H1 (cell line): Measurements from ENCODE around the gene AVPI1. TPM values are rescaled to one million over a fixed set of nuclear protein-coding genes. Genes with fewer than 3 reads are reported as not detected.

Experiments
- CTCF ChIA-PET: fragments of 300-600 bp; sonication (Branson Sonifier 250); formaldehyde crosslinking; loops from one replicate; lab custom pipeline; 2021; ENCODE audit not compliant: partially characterized antibody; lab: Charles Lee
- POLR2A ChIA-PET: fragments of 300-600 bp; sonication (Branson Sonifier 250); formaldehyde crosslinking; loops from one replicate; lab custom pipeline; 2021; ENCODE audit warnings: inconsistent platforms; ENCODE audit not compliant: partially characterized antibody; lab: Charles Lee
- DNase-seq, 2 experiments: peaks; one replicate each; pipeline versions ENCODE4 v3.0.0 to v3.0.0-alpha.2; 2010 to 2022; ENCODE audit warnings: low spot score in 2 of 2, low read depth in 1 of 2, mixed read lengths in 1 of 2
- FAIRE-seq: peaks from 2 replicates; lab custom pipeline; 2011; peaks lifted over from hg19 to GRCh38; lab: Jason Lieb, UNC
- H2AFZ ChIP-seq: 2 replicates; pipeline ENCODE4 v1.8.1; 2012; ENCODE audit warnings: low read length, inconsistent platforms
- H2AK5ac ChIP-seq: 2 replicates; pipeline ENCODE4 v1.6.1; 2013; ENCODE audit warnings: low read depth, low read length
- H2BK120ac ChIP-seq: replicated peaks from 2 replicates; pipeline ENCODE3; 2013; ENCODE audit warnings: low read depth, low read length, inconsistent platforms
- H2BK12ac ChIP-seq: 2 replicates; pipeline ENCODE4 v1.6.1; 2013; ENCODE audit warnings: low read depth, low read length
- H2BK15ac ChIP-seq: 2 replicates; pipeline ENCODE4 v1.6.1; 2013; ENCODE audit warnings: low read length
- H2BK20ac ChIP-seq: 2 replicates; pipeline ENCODE4 v1.6.1; 2013; ENCODE audit warnings: low read length
- H2BK5ac ChIP-seq: 2 replicates; pipeline ENCODE4 v1.6.1; 2013; ENCODE audit warnings: low read depth, low read length
- H3K14ac ChIP-seq: 2 replicates; pipeline ENCODE4 v1.6.1; 2013; ENCODE audit warnings: inconsistent platforms; ENCODE audit not compliant: insufficient read length
- H3K18ac ChIP-seq: 2 replicates; pipeline ENCODE4 v1.6.1; 2013; ENCODE audit warnings: low read length; ENCODE audit errors: extremely low read depth
- H3K23ac ChIP-seq: 2 replicates; pipeline ENCODE4 v1.6.1; 2013; ENCODE audit warnings: inconsistent platforms; ENCODE audit not compliant: insufficient read length
- H3K23me2 ChIP-seq: 2 replicates; pipeline ENCODE4 v1.6.1; 2013; ENCODE audit warnings: low read depth, low read length
- H3K27ac ChIP-seq: 2 replicates; pipeline ENCODE4 v1.6.1; 2011; ENCODE audit warnings: low read depth, low read length, inconsistent platforms
- H3K27me3 ChIP-seq, 4 experiments: replicated peaks in 1 of 4; 1 replicate in 1 of 4; 2 replicates in 3 of 4; pipeline versions ENCODE4 v1.6.1 to v1.8.1; 2011 to 2013; ENCODE audit warnings: low read length in 3 of 4, mild to moderate bottlenecking in 3 of 4, inconsistent platforms in 2 of 4, mixed read lengths in 2 of 4, moderate library complexity in 1 of 4; ENCODE audit not compliant: control insufficient read depth in 3 of 4, insufficient read depth in 3 of 4; ENCODE audit errors: extremely low read depth in 1 of 4
- H3K36me3 ChIP-seq, 4 experiments: 2 replicates each; pipeline versions ENCODE4 v1.6.1 to v1.8.1; 2011 to 2013; ENCODE audit warnings: mild to moderate bottlenecking in 4 of 4, low read length in 3 of 4, moderate library complexity in 2 of 4, control low read depth in 1 of 4, inconsistent platforms in 1 of 4; ENCODE audit not compliant: insufficient read depth in 4 of 4, control insufficient read depth in 2 of 4
- H3K4ac ChIP-seq: replicated peaks from 2 replicates; pipeline ENCODE3; 2013; ENCODE audit warnings: low read length, low read depth, mixed read lengths, inconsistent platforms; ENCODE audit not compliant: insufficient read length
- H3K4me1 ChIP-seq, 4 experiments: replicated peaks in 1 of 4; 1 replicate in 1 of 4; 2 replicates in 3 of 4; pipeline versions ENCODE4 v1.6.1 to v1.8.1; 2011 to 2013; ENCODE audit warnings: low read length in 3 of 4, inconsistent platforms in 2 of 4, mixed read lengths in 1 of 4; ENCODE audit not compliant: insufficient read depth in 4 of 4, control insufficient read depth in 3 of 4
- H3K4me2 ChIP-seq, 2 experiments: 2 replicates each; pipeline versions ENCODE4 v1.6.1 to v1.8.1; 2011 to 2013; ENCODE audit warnings: low read depth in 2 of 2, low read length in 2 of 2, control low read depth in 1 of 2, inconsistent platforms in 1 of 2, mild to moderate bottlenecking in 1 of 2; ENCODE audit not compliant: insufficient read depth in 1 of 2
- H3K4me3 ChIP-seq, 4 experiments: fragments of 200-600, 300-600 bp in 1 of 4; sonication (generic), shearing (Covaris generic), sonication (Bioruptor Twin) in 1 of 4; 2 replicates each; pipeline versions ENCODE4 v1.5.1 to v1.8.1; 2011 to 2016; ENCODE audit warnings: low read length in 4 of 4, low read depth in 3 of 4, control low read depth in 2 of 4, inconsistent platforms in 2 of 4, mild to moderate bottlenecking in 2 of 4, mixed read lengths in 1 of 4, moderate library complexity in 1 of 4; ENCODE audit not compliant: insufficient read depth in 2 of 4; ENCODE audit errors: extremely low read depth in 1 of 4
- H3K56ac ChIP-seq: replicated peaks from 2 replicates; pipeline ENCODE3; 2013; ENCODE audit warnings: low read depth, mild to moderate bottlenecking, mixed read lengths, low read length, inconsistent platforms; ENCODE audit not compliant: insufficient read length
- H3K79me1 ChIP-seq: 2 replicates; pipeline ENCODE4 v1.6.1; 2013; ENCODE audit warnings: low read depth, low read length, control low read depth
- H3K79me2 ChIP-seq, 2 experiments: 2 replicates each; pipeline versions ENCODE4 v1.6.1 to v1.8.1; 2012 to 2013; ENCODE audit warnings: low read length in 2 of 2, mild to moderate bottlenecking in 2 of 2, inconsistent platforms in 1 of 2; ENCODE audit not compliant: insufficient read depth in 2 of 2, control insufficient read depth in 1 of 2
- H3K9ac ChIP-seq, 4 experiments: replicated peaks in 1 of 4; 1 replicate in 1 of 4; 2 replicates in 3 of 4; pipeline versions ENCODE4 v1.6.1 to v1.8.1; 2011 to 2013; ENCODE audit warnings: low read depth in 3 of 4, low read length in 3 of 4, control low read depth in 2 of 4, mild to moderate bottlenecking in 2 of 4, moderate library complexity in 2 of 4, inconsistent platforms in 1 of 4; ENCODE audit errors: extremely low read depth in 1 of 4
- H3K9me3 ChIP-seq, 2 experiments: 2 replicates each; pipeline versions ENCODE4 v1.6.1 to v1.8.1; 2012 to 2013; ENCODE audit warnings: mild to moderate bottlenecking in 2 of 2, moderate library complexity in 2 of 2, control low read depth in 1 of 2, inconsistent platforms in 1 of 2, low read depth in 1 of 2, low read length in 1 of 2, mixed read lengths in 1 of 2; ENCODE audit not compliant: insufficient read depth in 2 of 2
- H4K20me1 ChIP-seq, 2 experiments: replicated peaks in 1 of 2; 2 replicates each; pipeline versions ENCODE3 to v1.8.1; 2011 to 2013; ENCODE audit warnings: inconsistent platforms in 2 of 2, low read length in 2 of 2, mild to moderate bottlenecking in 1 of 2; ENCODE audit not compliant: insufficient read depth in 2 of 2, control insufficient read depth in 1 of 2
- H4K5ac ChIP-seq: 2 replicates; pipeline ENCODE4 v1.6.1; 2013; ENCODE audit warnings: low read length, low read depth, mixed read lengths, inconsistent platforms; ENCODE audit not compliant: insufficient read length
- H4K8ac ChIP-seq: 2 replicates; pipeline ENCODE4 v1.8.0; 2013; ENCODE audit warnings: mild to moderate bottlenecking, moderate library complexity, low read length, inconsistent platforms; ENCODE audit not compliant: insufficient read depth; ENCODE audit errors: extremely low read depth
- H4K91ac ChIP-seq: replicated peaks from 2 replicates; pipeline ENCODE3; 2013; ENCODE audit warnings: low read length, mixed read lengths, inconsistent platforms; ENCODE audit not compliant: insufficient read length
- CBX8 ChIP-seq: fragments of 300-800, 300-1000 bp; sonication (generic); IDR thresholded peaks from 2 replicates; pipeline ENCODE4 v1.7.1; 2016; ENCODE audit warnings: low read depth, low read length, borderline replicate concordance
- CHD1 ChIP-seq: IDR thresholded peaks from 2 replicates; pipeline ENCODE4 v1.6.1; 2012; ENCODE audit warnings: low read depth, low read length, improper control_type of control experiment
- EP300 ChIP-seq, 2 experiments: IDR thresholded peaks; 1 replicate in 1 of 2; 2 replicates in 1 of 2; pipeline ENCODE4 v1.6.1; 2011 to 2012; ENCODE audit warnings: low read depth in 2 of 2, low read length in 2 of 2, mild to moderate bottlenecking in 2 of 2, borderline replicate concordance in 1 of 2, inconsistent platforms in 1 of 2, moderate library complexity in 1 of 2
- GTF2F1 ChIP-seq: IDR thresholded peaks from 2 replicates; pipeline ENCODE4 v1.6.1; 2012; ENCODE audit warnings: low read depth, low read length, improper control_type of control experiment, borderline replicate concordance
- KDM4A ChIP-seq: IDR thresholded peaks from one replicate; pipeline ENCODE4 v1.7.1; 2012; ENCODE audit warnings: low read depth, mild to moderate bottlenecking, moderate library complexity, low read length, inconsistent platforms; ENCODE audit not compliant: severe bottlenecking
- NRF1 ChIP-seq: IDR thresholded peaks from 2 replicates; pipeline ENCODE4 v1.6.1; 2011; ENCODE audit warnings: mild to moderate bottlenecking, low read depth, low read length, improper control_type of control experiment
- POLR2A ChIP-seq, 2 experiments: IDR thresholded peaks; 1 replicate in 1 of 2; 2 replicates in 1 of 2; pipeline ENCODE4 v1.6.1; 2011; ENCODE audit warnings: low read depth in 2 of 2, low read length in 2 of 2, mild to moderate bottlenecking in 2 of 2; ENCODE audit errors: control extremely low read depth in 1 of 2
- SIRT6 ChIP-seq: IDR thresholded peaks from one replicate; pipeline ENCODE4 v1.7.1; 2012; ENCODE audit warnings: low read length, inconsistent platforms
- SIX5 ChIP-seq: IDR thresholded peaks from 2 replicates; pipeline ENCODE4 v1.6.1; 2011; ENCODE audit warnings: mild to moderate bottlenecking, low read depth, low read length
- TEAD4 ChIP-seq: IDR thresholded peaks from 2 replicates; pipeline ENCODE4 v1.6.1; 2012; ENCODE audit warnings: low read depth, low read length, inconsistent platforms, mixed read lengths
- YY1 ChIP-seq: IDR thresholded peaks from 2 replicates; pipeline ENCODE4 v1.6.1; 2011; ENCODE audit warnings: low read depth, mild to moderate bottlenecking, low read length
- WGBS, 2 experiments: shearing (Covaris generic) in 1 of 2; methylation state at CpG; one replicate each; pipeline versions ENCODE4 v1.1.6 to v1.1.7; 2013 to 2015; ENCODE audit warnings: low lambda C conversion rate in 2 of 2, mixed read lengths in 2 of 2, inconsistent platforms in 1 of 2, low coverage in 1 of 2, missing lambda C conversion rate in 1 of 2; ENCODE audit not compliant: insufficient replicate concordance in 2 of 2, insufficient coverage in 1 of 2, insufficient read length in 1 of 2; ENCODE audit errors: extremely low coverage in 1 of 2, missing lambda C conversion rate in 1 of 2; 5-methylcytosine and 5-hydroxymethylcytosine counted together
- polyA plus RNA-seq, 7 experiments: library from polyadenylated mRNA; depleted of rRNA in 3 of 7; stranded (reverse) in 5 of 7; unstranded in 2 of 7; fragments of >200 nt in 5 of 7; fragments of 200-250 nt in 2 of 7; gene quantifications; 1 replicate in 5 of 7; 2 replicates in 1 of 7; 4 replicates in 1 of 7; pipeline versions ENCODE4 v1.2.1 to v1.2.3, GENCODE V29; 2011 to 2013; ENCODE audit warnings: missing spikeins in 2 of 7, mixed read lengths in 2 of 7
- total RNA-seq: library from RNA; stranded (reverse); fragmentation: NEBNext Ultra II Directional; extraction: Animal tissue kit (Norgen Biotek cat#: 25700); gene quantifications from 2 replicates; pipeline ENCODE4 v1.2.1, GENCODE V29; 2021
- TF ChIP-seq, protein P1 (sequence below): IDR thresholded peaks from 2 replicates; pipeline ENCODE4 v1.6.1; 2012; ENCODE audit warnings: low read length, inconsistent platforms

Gene AVPI1
- total and polyA plus RNA-seq, 2 of the 8 experiments (the other 6 are each of a cell fraction or from before 2014, with no cell fraction given), result 9.0 to 13.5 TPM

DNA sequence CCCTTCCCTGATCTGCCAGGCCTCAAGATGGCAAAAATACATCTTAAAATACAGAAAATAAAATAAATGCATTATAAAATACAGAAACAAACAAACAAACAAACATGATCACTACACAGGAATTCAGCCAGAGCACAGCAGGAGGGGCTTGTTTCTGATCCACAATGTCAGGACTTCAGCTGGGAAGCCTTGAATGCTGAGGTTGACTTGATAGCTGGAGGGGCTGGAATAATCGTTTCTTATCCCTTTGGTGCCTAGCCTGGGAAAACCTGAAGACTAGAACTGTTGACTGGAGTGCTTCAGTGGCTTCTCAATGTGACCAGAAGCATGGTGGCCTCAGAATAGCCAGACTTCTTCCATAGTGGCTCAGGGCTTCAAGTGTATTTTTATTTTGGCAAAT, 17.3 kb upstream of the AVPI1 start:
- H3K9ac ChIP-seq, result no peak overlapping the region
- peaks cover 0 to 4% (median 0%) of the 10 kb centered on the region in 4 experiments; a peak in 3 of 7 replicates for H3K4me1 ChIP-seq
- no peak for FAIRE-seq
- no peak overlapping the region for H4K5ac ChIP-seq
- H2BK12ac ChIP-seq, result no peak overlapping the region
- no peak for DNase-seq
- H2AFZ ChIP-seq, result no peak overlapping the region
- no peaks in the 10 kb centered on the region for H3K79me2 ChIP-seq
- no peaks in the 10 kb centered on the region for H3K79me1 ChIP-seq
- no peaks in the 10 kb centered on the region for H3K9me3 ChIP-seq
- no peak overlapping the region for H2BK5ac ChIP-seq
- no peak overlapping the region for H3K14ac ChIP-seq
- no peak overlapping the region for H3K27ac ChIP-seq
- TF ChIP-seq YY1 (no peak), GTF2F1 (no peak), CHD1 (no peak), SIRT6 (no peak), CBX8 (no peak), POLR2A (IDR thresholded peaks at IDR 0.05; ENCODE audit: control extremely low read depth in 1 of 2, low read depth in 2 of 2, low read length in 2 of 2) (no peak), KDM4A (no peak), EP300 (IDR thresholded peaks at IDR 0.05; ENCODE audit: borderline replicate concordance in 1 of 2, low read depth in 2 of 2, low read length in 2 of 2) (no peak), TEAD4 (no peak), SIX5 (no peak), NRF1 (no peak)
- TF ChIP-seq, protein P1, sequence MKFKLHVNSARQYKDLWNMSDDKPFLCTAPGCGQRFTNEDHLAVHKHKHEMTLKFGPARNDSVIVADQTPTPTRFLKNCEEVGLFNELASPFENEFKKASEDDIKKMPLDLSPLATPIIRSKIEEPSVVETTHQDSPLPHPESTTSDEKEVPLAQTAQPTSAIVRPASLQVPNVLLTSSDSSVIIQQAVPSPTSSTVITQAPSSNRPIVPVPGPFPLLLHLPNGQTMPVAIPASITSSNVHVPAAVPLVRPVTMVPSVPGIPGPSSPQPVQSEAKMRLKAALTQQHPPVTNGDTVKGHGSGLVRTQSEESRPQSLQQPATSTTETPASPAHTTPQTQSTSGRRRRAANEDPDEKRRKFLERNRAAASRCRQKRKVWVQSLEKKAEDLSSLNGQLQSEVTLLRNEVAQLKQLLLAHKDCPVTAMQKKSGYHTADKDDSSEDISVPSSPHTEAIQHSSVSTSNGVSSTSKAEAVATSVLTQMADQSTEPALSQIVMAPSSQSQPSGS, result no peak
- TF ChIP-seq, all 59 proteins: peak for 0
- Histone ChIP-seq H3K4me2 (no peak overlapping the region), H4K20me1 (no peaks in the 10 kb centered on the region), H2BK15ac (no peak overlapping the region), H3K18ac (no peak overlapping the region), H3K4ac (no peak overlapping the region), H2BK20ac (no peak overlapping the region), H3K36me3 (no peaks in the 10 kb centered on the region), H2BK120ac (no peak overlapping the region), H3K23ac (no peak overlapping the region), H3K4me3 (no peak overlapping the region), H4K8ac (no peak overlapping the region), H3K23me2 (no peaks in the 10 kb centered on the region), H2AK5ac (no peak overlapping the region), H4K91ac (no peak overlapping the region), H3K56ac (no peak overlapping the region), H3K27me3 (no peaks in the 10 kb centered on the region)
- CTCF ChIA-PET, result interaction anchor here (0.8 to 20.9 kb wide), 9 partner anchors 12 to 166 kb away, joined by 3 to 773 read pairs (median 6); partner anchors contain the start of genes AVPI1, MARVELD1 and ZFYVE27
- POLR2A ChIA-PET, result interaction anchor here (1.4 kb wide), 1 partner anchor 17 kb away, joined by 5 read pairs; the partner anchor contains the start of gene AVPI1
- WGBS, 2 experiments, result 75% methylated on average over 1 of the region's 1 CpG; no CpG with 5 or more reads in 1 of the 2 experiments
